GM12875 (cell line): Measurements from ENCODE around the gene C6orf52.

ENCODE experiments used
- H3K4me3 ChIP-seq: one replicate; pipeline ENCODE4 v1.5.1; 2011; ENCODE audit warnings: low read depth, low read length, control low read depth
- CTCF ChIP-seq: IDR thresholded peaks from 2 replicates; pipeline ENCODE4 v1.5.1; 2011; ENCODE audit warnings: low read depth, mild to moderate bottlenecking, control low read depth, inconsistent platforms, low read length, moderate library complexity, borderline replicate concordance; ENCODE audit not compliant: insufficient read depth

Gene C6orf52

GRCh38 chr6:10696655-10697054 lies 2.2 kb upstream of the C6orf52 start:
- H3K4me3 ChIP-seq, result no peak overlapping the region
- no peak for TF ChIP-seq CTCF

GRCh38 chr6:10695086-10695657 lies 756 bp upstream of the C6orf52 start:
- H3K4me3 ChIP-seq, result peak overlapping the region; percentile 66
- no peak for TF ChIP-seq CTCF

- no peak for TF ChIP-seq CTCF
- H3K4me3 ChIP-seq, result no peak overlapping the region
Observed at GRCh38 chr6:10692965-10693538, 1.4 kb downstream of the C6orf52 start.

GRCh38 chr6:10690651-10691445 lies 3.6 kb downstream of the C6orf52 start:
- no peak overlapping the region for H3K4me3 ChIP-seq
- no peak for TF ChIP-seq CTCF

- no peak overlapping the region for H3K4me3 ChIP-seq
- no peak for TF ChIP-seq CTCF
Observed at GRCh38 chr6:10687582-10687981, 6.8 kb downstream of the C6orf52 start.

GRCh38 chr6:10686901-10687300 lies 7.5 kb downstream of the C6orf52 start:
- no peak overlapping the region for H3K4me3 ChIP-seq
- TF ChIP-seq CTCF, result no peak
